Neuron (in vitro differentiated cells): ENCODE results near the gene DNM1.
"Not testable (repeated sequence)": the region's sequence is repeated elsewhere in the genome, so short reads cannot be mapped to it uniquely, and the experiment has no call there.

Experiments
- H2AFZ ChIP-seq: one replicate; pipeline ENCODE4 v1.6.1; 2013; ENCODE audit warnings: low read depth, mild to moderate bottlenecking, inconsistent platforms, low read length, moderate library complexity
- H3K27me3 ChIP-seq: one replicate; pipeline ENCODE4 v1.6.1; 2013; ENCODE audit warnings: low read length; ENCODE audit not compliant: insufficient read depth
- H3K36me3 ChIP-seq: one replicate; pipeline ENCODE4 v1.6.1; 2013; ENCODE audit warnings: low read length; ENCODE audit not compliant: insufficient read depth
- H3K4me1 ChIP-seq: one replicate; pipeline ENCODE4 v1.6.1; 2013; ENCODE audit warnings: low read length; ENCODE audit not compliant: insufficient read depth
- H3K4me3 ChIP-seq: 2 replicates; pipeline ENCODE4 v1.5.1; 2013; ENCODE audit warnings: mild to moderate bottlenecking, low read length, moderate library complexity
- H3K9me3 ChIP-seq: one replicate; pipeline ENCODE4 v1.6.1; 2013; ENCODE audit warnings: low read length

DNM1 gene

DNA sequence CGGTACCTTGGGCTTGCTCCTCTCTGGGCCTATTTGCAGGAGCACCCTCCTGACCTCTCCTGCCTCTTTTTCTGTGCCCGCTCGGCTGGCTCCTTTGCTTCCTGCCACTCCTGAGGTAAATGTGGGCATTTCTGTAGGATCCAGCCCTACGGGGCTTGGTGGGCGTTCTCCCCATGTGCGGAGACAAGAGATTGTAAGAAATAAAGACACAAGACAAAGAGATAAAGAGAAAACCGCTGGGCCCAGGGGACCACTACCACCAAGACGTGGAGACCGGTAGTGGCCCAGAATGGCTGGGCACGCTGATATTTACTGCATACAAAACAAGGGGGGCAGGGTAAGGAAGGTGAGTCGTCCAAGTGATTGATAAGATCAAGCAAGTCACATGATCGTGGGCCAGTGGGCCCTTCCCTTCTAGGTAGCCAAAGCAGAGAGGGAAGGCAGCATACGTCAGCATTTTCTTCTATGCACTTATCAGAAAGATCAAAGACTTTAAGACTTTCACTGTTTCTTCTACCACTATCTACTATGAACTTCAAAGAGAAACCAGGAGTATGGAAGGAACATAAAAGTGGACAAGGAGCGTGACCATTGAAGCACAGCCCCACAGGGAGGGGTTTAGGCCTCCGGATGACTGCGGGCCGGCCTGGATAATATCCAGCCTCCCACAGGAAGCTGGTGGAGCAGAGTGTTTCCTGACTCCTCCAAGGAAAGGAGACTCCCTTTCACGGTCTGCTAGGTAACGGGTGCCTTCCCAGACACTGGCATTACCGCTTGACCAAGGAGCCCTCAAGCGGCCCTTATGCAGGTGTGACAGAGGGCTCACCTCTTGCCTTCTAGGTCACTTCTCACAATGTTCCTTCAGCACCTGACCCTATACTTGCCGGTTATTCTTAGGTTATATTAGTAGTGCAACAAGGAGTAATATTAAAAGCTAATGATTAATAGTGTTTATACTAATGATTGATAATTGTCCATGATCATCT is 76.2 kb downstream of the DNM1 start:
- H3K36me3 ChIP-seq, H2AFZ ChIP-seq, H3K27me3 ChIP-seq, H3K4me3 ChIP-seq, H3K9me3 ChIP-seq: not testable (repeated sequence)
- H3K4me1 ChIP-seq = peaks cover 13% of the 10 kb centered on the region

DNA sequence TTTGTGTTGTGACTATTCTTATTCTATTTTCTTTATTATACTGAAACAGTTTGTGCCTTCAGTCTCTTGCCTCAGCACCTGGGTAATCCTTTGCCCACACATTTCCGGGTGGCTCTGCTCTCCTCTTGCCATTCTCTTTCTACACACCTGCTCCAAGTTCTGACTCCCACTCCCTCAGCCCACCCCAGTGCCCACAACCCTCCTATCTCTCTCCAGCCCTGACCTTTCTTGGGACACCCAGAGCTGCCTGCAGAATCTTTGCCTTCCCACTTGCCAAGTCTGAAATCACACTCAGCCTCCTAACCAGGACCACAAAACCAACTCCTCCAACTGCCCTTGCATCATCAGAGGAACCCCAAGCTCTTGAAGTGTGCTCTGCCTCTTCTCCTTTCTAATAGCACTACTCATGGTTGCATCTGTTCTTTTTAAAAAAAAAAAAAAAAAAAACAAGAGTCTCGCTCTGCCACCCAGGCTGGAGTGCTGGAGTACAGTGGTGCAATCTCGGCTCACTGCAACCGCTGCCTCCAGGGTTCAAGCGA is 77.0 kb downstream of the DNM1 start:
- Histone ChIP-seq H3K27me3 (no peaks in the 10 kb centered on the region), H3K4me3 (no peak overlapping the region), H3K36me3 (peaks cover 1% of the 10 kb centered on the region), H3K4me1 (peaks cover 5% of the 10 kb centered on the region), H3K9me3 (no peaks in the 10 kb centered on the region), H2AFZ (no peak overlapping the region)

DNA sequence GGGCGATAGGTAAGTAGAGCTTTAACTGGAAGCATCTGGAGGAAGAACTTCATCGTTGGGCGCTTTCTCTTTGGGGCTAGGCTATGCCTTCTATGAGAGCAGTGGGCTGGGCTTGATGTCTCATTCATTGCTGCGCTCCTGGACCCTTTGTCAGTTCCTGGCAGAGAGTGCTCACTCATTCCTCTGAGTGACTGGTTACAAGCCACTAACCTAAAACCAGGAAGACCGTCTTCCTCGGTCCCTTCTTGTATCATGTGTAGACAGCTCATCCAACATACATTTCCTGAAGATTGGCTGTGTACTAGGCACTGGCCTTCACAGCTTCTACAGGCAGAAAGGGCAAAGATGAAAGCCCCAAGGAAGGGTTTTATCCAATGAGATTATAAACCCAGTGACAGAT is 79.3 kb downstream of the DNM1 start:
- Histone ChIP-seq H3K4me1 (no peaks in the 10 kb centered on the region), H3K27me3 (no peaks in the 10 kb centered on the region), H3K4me3 (no peak overlapping the region), H3K9me3 (no peaks in the 10 kb centered on the region), H2AFZ (no peak overlapping the region), H3K36me3 (peaks cover 13% of the 10 kb centered on the region)

DNA sequence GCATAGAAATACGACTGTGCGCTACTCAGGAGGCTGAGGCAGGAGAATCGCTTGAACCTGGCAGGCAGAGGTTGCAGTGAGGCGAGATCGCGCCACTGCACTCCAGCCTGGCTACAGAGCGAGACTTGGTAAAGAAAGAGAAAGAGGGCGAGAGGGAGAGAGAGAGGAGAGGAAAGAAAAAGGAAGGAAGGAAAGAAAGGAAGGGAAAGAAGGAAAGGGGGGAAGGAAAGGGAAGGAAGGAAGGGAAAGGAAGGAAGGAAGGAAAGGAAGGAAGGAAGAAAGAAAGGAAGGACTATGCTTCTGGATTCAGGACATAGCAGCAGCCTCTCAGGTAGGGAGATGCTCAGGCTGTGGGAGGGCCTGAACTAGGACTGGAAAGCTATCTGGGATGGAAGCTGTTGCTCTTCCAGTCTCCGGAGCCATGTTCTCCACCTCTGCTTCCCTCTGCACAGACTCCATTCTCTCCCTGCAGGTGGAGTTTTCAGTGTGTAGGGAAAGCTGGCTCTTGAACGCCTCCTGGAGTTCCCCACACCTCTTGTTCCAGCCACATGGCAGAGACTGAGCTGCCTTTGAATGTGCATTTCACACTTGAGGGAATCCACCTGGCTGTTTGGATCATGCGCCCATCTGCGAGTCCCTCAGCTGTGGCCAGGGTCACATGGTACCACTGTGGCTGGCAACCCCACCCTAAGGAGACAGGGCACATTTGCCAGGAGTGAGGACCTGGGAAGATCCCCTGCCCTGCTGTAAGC is 82.0 kb downstream of the DNM1 start:
- Histone ChIP-seq H3K4me3 (no peak overlapping the region), H3K27me3 (no peaks in the 10 kb centered on the region), H3K36me3 (peaks cover 19% of the 10 kb centered on the region), H3K9me3 (no peaks in the 10 kb centered on the region), H3K4me1 (no peaks in the 10 kb centered on the region), H2AFZ (no peak overlapping the region)

DNA sequence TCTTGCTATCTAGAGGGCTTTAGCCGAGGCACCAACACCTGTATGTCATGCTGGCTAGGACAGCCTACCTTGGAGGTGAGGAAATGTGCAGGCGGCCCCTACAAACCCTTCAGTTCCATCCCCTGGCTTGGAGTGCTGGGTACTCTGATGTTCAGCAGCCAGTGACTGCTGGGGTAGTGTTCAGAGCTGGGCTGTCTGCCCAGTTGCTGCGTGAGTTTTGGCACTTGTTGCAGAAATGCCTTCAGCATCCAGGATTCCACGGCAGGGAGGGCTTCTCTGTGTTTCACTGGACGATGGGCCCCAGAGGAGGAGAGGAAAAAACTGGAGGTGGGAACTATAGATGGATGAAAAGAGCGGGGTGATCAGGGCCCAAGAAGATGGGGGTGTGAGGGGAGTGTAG is 83.3 kb downstream of the DNM1 start:
- no peaks in the 10 kb centered on the region for H3K27me3 ChIP-seq
- no peaks in the 10 kb centered on the region for H3K4me1 ChIP-seq
- no peak overlapping the region for H3K4me3 ChIP-seq

DNA sequence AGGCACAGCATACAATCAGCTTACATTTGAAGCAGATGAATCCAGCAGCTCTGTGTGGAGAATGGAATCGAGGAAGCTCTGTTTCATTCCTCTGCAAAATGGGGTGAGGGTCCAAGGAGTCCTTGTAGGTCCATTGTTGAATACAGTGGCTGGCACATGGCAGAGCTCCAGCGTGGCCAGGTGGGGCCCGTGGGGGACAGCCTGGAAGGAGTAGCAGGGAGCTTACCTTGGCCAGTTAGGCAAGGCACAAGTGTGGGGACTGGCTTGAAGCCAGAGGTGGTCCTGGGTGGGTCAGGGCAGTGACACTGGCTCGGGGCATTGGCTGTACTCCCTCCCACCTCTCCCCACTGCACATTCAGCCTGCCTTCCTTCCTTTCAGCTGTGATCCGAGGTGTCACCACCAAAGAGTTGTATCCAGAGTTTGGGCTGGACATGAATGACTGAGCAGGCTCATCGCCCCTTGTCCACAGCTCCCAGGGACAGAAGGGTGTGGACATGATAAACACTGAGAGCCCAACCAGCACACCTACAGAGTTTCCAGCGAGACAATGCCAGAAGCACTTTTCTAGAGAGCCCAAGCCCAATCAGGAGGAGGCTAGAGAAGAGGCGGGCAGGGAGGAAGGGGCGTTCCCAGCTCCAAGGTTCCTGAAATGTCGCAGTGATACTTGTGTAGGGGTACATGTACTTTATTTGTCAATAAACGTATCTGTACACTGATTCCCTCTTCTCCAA is 85.3 kb downstream of the DNM1 start:
- H3K4me1 ChIP-seq = no peaks in the 10 kb centered on the region
- no peaks in the 10 kb centered on the region for H3K9me3 ChIP-seq
- H3K27me3 ChIP-seq = no peaks in the 10 kb centered on the region
- H3K4me3 ChIP-seq = no peak overlapping the region
- no peak overlapping the region for H2AFZ ChIP-seq
- peaks cover 19% of the 10 kb centered on the region for H3K36me3 ChIP-seq

More for the DNA sequence above, 83.3 kb downstream of the DNM1 start:
- H3K36me3 ChIP-seq = peaks cover 19% of the 10 kb centered on the region
- no peaks in the 10 kb centered on the region for H3K9me3 ChIP-seq
- H2AFZ ChIP-seq = no peak overlapping the region

DNA sequence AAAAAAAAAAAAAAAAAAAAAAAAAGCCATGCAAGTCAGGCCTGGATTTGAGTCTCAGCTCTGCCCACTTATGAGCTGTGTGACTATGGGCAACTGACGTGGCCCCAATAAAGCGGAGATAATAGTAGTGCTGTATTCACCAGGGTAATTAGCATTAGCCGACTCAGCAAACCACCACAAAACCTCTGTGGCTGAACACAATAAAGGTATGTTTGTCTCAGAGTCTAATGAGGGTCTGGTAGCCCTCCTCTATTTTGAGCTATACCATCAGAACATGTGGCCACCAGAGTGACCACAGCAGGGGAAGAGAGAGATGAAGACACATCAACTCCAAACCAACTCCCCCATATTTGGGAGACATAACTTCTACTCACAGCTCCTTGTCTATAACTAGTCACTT is 88.8 kb downstream of the DNM1 start:
- H3K4me1 ChIP-seq = no peaks in the 10 kb centered on the region
- H3K4me3 ChIP-seq = no peak overlapping the region
- no peaks in the 10 kb centered on the region for H3K27me3 ChIP-seq
- peaks cover 6% of the 10 kb centered on the region for H3K36me3 ChIP-seq
- no peaks in the 10 kb centered on the region for H3K9me3 ChIP-seq
- H2AFZ ChIP-seq = no peak overlapping the region

DNA sequence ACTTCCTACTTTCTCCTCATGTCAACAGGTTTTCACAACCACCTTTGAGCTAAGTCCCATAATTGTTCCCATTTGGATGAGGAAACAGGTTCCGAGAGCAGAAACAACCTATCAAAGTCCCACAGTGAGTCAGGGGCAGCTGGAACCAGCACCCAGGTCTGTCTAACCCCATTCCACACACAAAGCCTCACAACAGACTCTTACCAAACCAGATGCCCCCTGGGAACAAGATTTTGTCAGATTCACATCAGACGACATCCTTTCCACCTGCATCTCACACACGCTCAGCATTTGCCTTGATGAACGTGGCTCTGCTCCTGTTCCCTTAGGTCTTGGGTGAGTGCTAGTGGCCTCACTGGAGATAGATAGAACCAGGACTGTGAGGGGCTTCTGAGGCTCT is 89.9 kb downstream of the DNM1 start:
- peaks cover 6% of the 10 kb centered on the region for H3K36me3 ChIP-seq
- no peak overlapping the region for H3K4me3 ChIP-seq
- no peaks in the 10 kb centered on the region for H3K27me3 ChIP-seq
- H3K4me1 ChIP-seq = no peaks in the 10 kb centered on the region
- H2AFZ ChIP-seq = no peak overlapping the region
- H3K9me3 ChIP-seq = no peaks in the 10 kb centered on the region

DNA sequence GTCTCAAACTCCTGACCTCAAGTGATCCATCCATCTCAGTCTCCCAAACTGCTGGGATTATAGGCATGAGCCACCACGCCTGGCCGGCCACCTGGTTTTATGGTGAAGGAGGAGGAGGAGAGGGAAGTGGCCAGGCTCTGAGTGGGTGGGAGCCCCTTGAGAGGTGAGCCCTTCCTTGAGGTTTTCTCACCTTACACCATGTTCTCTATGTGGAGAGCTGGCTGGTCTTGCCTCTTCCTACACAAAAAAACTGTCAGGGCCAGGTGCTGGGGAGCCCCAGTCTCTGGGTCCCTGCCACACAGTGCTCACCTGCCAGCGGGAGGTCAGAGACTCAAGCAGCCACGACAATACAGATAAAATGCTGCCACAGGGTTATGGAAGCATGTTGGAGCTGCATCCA is 91.0 kb downstream of the DNM1 start:
- H3K4me1 ChIP-seq = no peaks in the 10 kb centered on the region
- no peaks in the 10 kb centered on the region for H3K27me3 ChIP-seq
- no peak overlapping the region for H2AFZ ChIP-seq
- no peaks in the 10 kb centered on the region for H3K9me3 ChIP-seq
- no peaks in the 10 kb centered on the region for H3K36me3 ChIP-seq
- no peak overlapping the region for H3K4me3 ChIP-seq

DNA sequence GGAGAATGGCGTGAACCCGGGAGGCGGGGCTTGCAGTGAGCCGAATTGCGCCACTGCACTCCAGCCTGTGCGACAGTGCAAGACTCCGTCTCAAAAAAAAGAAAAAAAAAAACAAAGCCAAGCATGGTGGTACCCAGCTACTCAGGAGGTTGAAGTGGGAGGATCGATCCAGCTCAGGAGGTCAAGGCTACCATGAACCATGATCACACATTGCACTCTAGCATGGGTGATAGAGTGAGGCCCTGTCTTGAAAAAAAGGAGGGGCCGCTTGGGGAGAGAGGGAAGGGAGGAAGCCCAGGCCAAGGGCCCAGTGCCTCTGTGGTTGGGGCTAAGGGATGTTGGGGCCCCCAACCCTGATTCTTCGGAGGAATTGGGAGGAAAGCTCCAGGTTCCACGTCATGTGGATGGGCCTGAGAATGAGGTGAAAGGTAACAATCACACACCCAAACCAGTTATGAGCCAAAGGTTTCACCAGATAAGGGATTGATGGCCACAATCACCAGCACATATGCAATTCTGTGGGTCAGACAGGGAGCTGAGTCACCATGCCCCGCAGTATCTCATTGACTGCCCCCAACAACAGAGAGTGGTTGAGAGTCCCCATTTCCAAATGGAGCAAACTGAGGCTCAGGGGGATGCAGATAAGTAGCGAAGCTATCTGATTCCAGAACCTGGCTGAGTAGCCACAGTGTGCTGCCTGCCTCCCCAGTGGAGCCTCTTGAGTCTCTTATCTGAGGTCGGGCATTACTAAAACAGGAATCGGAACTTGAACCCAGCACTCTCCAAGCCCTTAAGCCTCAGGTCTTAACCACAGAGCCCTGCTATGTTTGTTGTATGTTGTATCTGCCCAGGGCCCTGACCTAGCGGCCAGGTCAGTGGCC is 93.4 kb downstream of the DNM1 start:
- Histone ChIP-seq H3K27me3 (no peaks in the 10 kb centered on the region), H2AFZ (no peak overlapping the region), H3K36me3 (no peaks in the 10 kb centered on the region), H3K9me3 (no peaks in the 10 kb centered on the region), H3K4me3 (no peak overlapping the region), H3K4me1 (no peaks in the 10 kb centered on the region)

DNA sequence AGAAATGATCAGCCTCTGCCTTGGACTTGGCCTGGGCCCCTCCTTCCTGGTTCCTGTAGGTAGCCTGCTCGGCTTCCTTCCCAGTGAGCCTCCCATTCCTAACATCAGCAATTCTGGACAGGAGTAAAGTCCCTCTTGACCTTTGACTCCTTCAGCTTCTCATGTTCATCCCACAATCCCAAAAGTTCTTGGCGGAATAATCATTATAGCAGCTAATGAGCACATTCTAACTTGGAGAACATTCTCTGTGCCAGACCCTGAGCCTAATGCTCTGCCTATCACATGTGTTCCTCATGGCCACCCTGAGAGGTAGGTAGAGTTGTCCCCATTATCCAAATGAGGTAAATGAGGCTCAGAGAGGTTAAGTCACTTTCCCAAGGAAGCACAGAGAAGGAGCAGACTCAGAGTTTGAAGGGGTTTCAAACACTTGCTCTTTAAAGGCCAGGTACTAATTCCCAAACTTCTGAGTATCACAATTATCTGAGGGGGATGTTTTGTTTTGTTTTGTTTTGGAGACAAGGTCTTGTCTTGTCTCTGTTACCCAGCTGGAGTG is 94.1 kb downstream of the DNM1 start:
- H3K4me3 ChIP-seq = no peak overlapping the region
- H3K27me3 ChIP-seq = no peaks in the 10 kb centered on the region
- no peaks in the 10 kb centered on the region for H3K36me3 ChIP-seq
- H3K4me1 ChIP-seq = no peaks in the 10 kb centered on the region
- H3K9me3 ChIP-seq = no peaks in the 10 kb centered on the region
- H2AFZ ChIP-seq = no peak overlapping the region
